ENCODE measurements around the gene KIFC3.

- TF ChIP-seq, protein P1, sequence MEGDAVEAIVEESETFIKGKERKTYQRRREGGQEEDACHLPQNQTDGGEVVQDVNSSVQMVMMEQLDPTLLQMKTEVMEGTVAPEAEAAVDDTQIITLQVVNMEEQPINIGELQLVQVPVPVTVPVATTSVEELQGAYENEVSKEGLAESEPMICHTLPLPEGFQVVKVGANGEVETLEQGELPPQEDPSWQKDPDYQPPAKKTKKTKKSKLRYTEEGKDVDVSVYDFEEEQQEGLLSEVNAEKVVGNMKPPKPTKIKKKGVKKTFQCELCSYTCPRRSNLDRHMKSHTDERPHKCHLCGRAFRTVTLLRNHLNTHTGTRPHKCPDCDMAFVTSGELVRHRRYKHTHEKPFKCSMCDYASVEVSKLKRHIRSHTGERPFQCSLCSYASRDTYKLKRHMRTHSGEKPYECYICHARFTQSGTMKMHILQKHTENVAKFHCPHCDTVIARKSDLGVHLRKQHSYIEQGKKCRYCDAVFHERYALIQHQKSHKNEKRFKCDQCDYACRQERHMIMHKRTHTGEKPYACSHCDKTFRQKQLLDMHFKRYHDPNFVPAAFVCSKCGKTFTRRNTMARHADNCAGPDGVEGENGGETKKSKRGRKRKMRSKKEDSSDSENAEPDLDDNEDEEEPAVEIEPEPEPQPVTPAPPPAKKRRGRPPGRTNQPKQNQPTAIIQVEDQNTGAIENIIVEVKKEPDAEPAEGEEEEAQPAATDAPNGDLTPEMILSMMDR (IDR thresholded peaks at IDR 0.05; ENCODE audit: low read length) = no peak
- TF ChIP-seq EZH2 (optimal IDR thresholded peaks at IDR 0.05; ENCODE audit: low read depth, low read length) = no peak
- no peak for TF ChIP-seq EZH2phosphoT487 (IDR thresholded peaks at IDR 0.05; ENCODE audit: low read length)
Measured at GRCh38 chr16:57713596-57713995, 88.7 kb downstream of the KIFC3 start.
